ENCODE measurements around the gene EFNA5. TPM values are rescaled to one million over a fixed set of nuclear protein-coding genes. Genes with fewer than 3 reads are reported as not detected.

Gene EFNA5
- total RNA-seq, 1 experiment from 2014 or later = 216 TPM

GRCh38 chr5:107500840-107501239 lies 169.9 kb downstream of the EFNA5 start:
- intact Hi-C loops (cut with micrococcal nuclease; ENCODE audit: unreplicated experiment) = no loop called here
- BruUV-seq (replicated peaks) = no TSS peak
- Mint-ChIP-seq H3K9me3 (ENCODE audit: low read depth, unreplicated experiment) (peaks cover 2% of the 10 kb centered on the region), H3K4me3 (ENCODE audit: low read depth, unreplicated experiment) (no peak overlapping the region), H3K27ac (ENCODE audit: unreplicated experiment) (no peak overlapping the region), H3K36me3 (ENCODE audit: insufficient read depth, unreplicated experiment) (peaks cover 16% of the 10 kb centered on the region), H3K4me1 (ENCODE audit: low read depth, unreplicated experiment) (peaks cover 64% of the 10 kb centered on the region), H3K27me3 (ENCODE audit: unreplicated experiment) (no peaks in the 10 kb centered on the region)
- no peak for TF ChIP-seq CTCF (IDR thresholded peaks at IDR 0.05; ENCODE audit: unreplicated experiment)
- CTCF ChIA-PET = no interaction called here
- DNase-seq = no peak

GRCh38 chr5:107500347-107500746 lies 170.4 kb downstream of the EFNA5 start:
- TF ChIP-seq CTCF (IDR thresholded peaks at IDR 0.05; ENCODE audit: unreplicated experiment) = no peak
- CTCF ChIA-PET = no interaction called here
- no peak for DNase-seq
- intact Hi-C loops (cut with micrococcal nuclease; ENCODE audit: unreplicated experiment) = no loop called here
- H3K4me3 Mint-ChIP-seq (ENCODE audit: low read depth, unreplicated experiment) = no peak overlapping the region
- no TSS peak for BruUV-seq (replicated peaks)
- peaks cover 18% of the 10 kb centered on the region for H3K36me3 Mint-ChIP-seq (ENCODE audit: insufficient read depth, unreplicated experiment)
- peaks cover 2% of the 10 kb centered on the region for H3K9me3 Mint-ChIP-seq (ENCODE audit: low read depth, unreplicated experiment)
- no peaks in the 10 kb centered on the region for H3K27me3 Mint-ChIP-seq (ENCODE audit: unreplicated experiment)
- H3K4me1 Mint-ChIP-seq (ENCODE audit: low read depth, unreplicated experiment) = peaks cover 59% of the 10 kb centered on the region
- H3K27ac Mint-ChIP-seq (ENCODE audit: unreplicated experiment) = peak overlapping the region; percentile 17

- no peak for DNase-seq
- H3K4me1 Mint-ChIP-seq (ENCODE audit: low read depth, unreplicated experiment) = peaks cover 54% of the 10 kb centered on the region
- no peaks in the 10 kb centered on the region for H3K27me3 Mint-ChIP-seq (ENCODE audit: unreplicated experiment)
- TF ChIP-seq CTCF (IDR thresholded peaks at IDR 0.05; ENCODE audit: unreplicated experiment) = no peak
- no TSS peak for BruUV-seq (replicated peaks)
- intact Hi-C loops (cut with micrococcal nuclease; ENCODE audit: unreplicated experiment) = no loop called here
- no peak overlapping the region for H3K4me3 Mint-ChIP-seq (ENCODE audit: low read depth, unreplicated experiment)
- H3K27ac Mint-ChIP-seq (ENCODE audit: unreplicated experiment) = peak overlapping the region; percentile 17
- H3K36me3 Mint-ChIP-seq (ENCODE audit: insufficient read depth, unreplicated experiment) = peaks cover 23% of the 10 kb centered on the region
- CTCF ChIA-PET = no interaction called here
- peaks cover 5% of the 10 kb centered on the region for H3K9me3 Mint-ChIP-seq (ENCODE audit: low read depth, unreplicated experiment)
Observed at GRCh38 chr5:107499776-107500175, 171.0 kb downstream of the EFNA5 start.

- no peak for TF ChIP-seq CTCF (IDR thresholded peaks at IDR 0.05; ENCODE audit: unreplicated experiment)
- Mint-ChIP-seq H3K9me3 (ENCODE audit: low read depth, unreplicated experiment) (peaks cover 5% of the 10 kb centered on the region), H3K27ac (ENCODE audit: unreplicated experiment) (no peak overlapping the region), H3K4me3 (ENCODE audit: low read depth, unreplicated experiment) (no peak overlapping the region), H3K27me3 (ENCODE audit: unreplicated experiment) (no peaks in the 10 kb centered on the region), H3K36me3 (ENCODE audit: insufficient read depth, unreplicated experiment) (peaks cover 28% of the 10 kb centered on the region), H3K4me1 (ENCODE audit: low read depth, unreplicated experiment) (peaks cover 54% of the 10 kb centered on the region)
- CTCF ChIA-PET = no interaction called here
- no peak for DNase-seq
- no TSS peak for BruUV-seq (replicated peaks)
- intact Hi-C loops (cut with micrococcal nuclease; ENCODE audit: unreplicated experiment) = no loop called here
Observed at GRCh38 chr5:107499237-107499636, 171.5 kb downstream of the EFNA5 start.

Data from Calu3 (cell line).